D721Med (cell line): ENCODE data around the gene SYNGR4.
A peak's percentile ranks its signal among the peaks of the same experiment; 100 is the strongest.

Experiments
- DNase-seq: peaks from one replicate; pipeline ENCODE4 v3.0.0; 2011; ENCODE audit warnings: low spot score; ENCODE audit not compliant: insufficient read length
- FAIRE-seq: peaks from 2 replicates; lab custom pipeline; 2011; peaks lifted over from hg19 to GRCh38; lab: Jason Lieb, UNC
- CTCF ChIP-seq: IDR thresholded peaks from 2 replicates; pipeline ENCODE4 v1.5.1; 2012; ENCODE audit warnings: mild to moderate bottlenecking, control low read depth; ENCODE audit not compliant: insufficient read depth; ENCODE audit errors: missing control alignments

The SYNGR4 gene

GRCh38 chr19:48321622-48322591, 42.3 kb upstream of the SYNGR4 start:
- FAIRE-seq (no peak), DNase-seq (peak; percentile 86)
- no peak for TF ChIP-seq CTCF

- DNase-seq = no peak
- no peak for FAIRE-seq
- no peak for TF ChIP-seq CTCF
Observed at GRCh38 chr19:48325265-48325910, 38.8 kb upstream of the SYNGR4 start, which contains the start of gene EMP3. Gene EMP3, plus strand, starts transcription at chr19:48325552. Its CDS starts 1,293 bp downstream, at chr19:48326845.

GRCh38 chr19:48329167-48329891, 34.8 kb upstream of the SYNGR4 start:
- DNase-seq (no peak), FAIRE-seq (no peak)
- no peak for TF ChIP-seq CTCF

GRCh38 chr19:48330012-48330681, 34.0 kb upstream of the SYNGR4 start:
- FAIRE-seq (no peak), DNase-seq (peak; percentile 89)
- peak; percentile 11 for TF ChIP-seq CTCF

GRCh38 chr19:48332351-48332661, 31.9 kb upstream of the SYNGR4 start:
- TF ChIP-seq CTCF = no peak
- DNase-seq = no peak
- FAIRE-seq = no peak

- DNase-seq (peak; percentile 93), FAIRE-seq (peak; percentile 91)
- TF ChIP-seq CTCF = no peak
Observed at GRCh38 chr19:48332662-48333466, 31.3 kb upstream of the SYNGR4 start.
